ENCODE results near the gene RSAD1. TPM values are rescaled to one million over a fixed set of nuclear protein-coding genes. Genes with fewer than 3 reads are reported as not detected.

RSAD1 gene
- total RNA-seq, 6 donors from 2014 or later = 26.8 to 47.3 (median 34.9) TPM

GRCh38 chr17:50495918-50496317 is 17.3 kb downstream of the RSAD1 start:
- DNase-seq (no peak), ATAC-seq (ENCODE audit: low FRiP score in 2 of 2) (no peak)
- 97 to 98% methylated on average over 8 of the region's 8 CpGs for WGBS, 2 donors

GRCh38 chr17:50498021-50498874 is 19.6 kb downstream of the RSAD1 start:
- DNase-seq (peak in 1 of 2 donors; percentile 57), ATAC-seq (ENCODE audit: low FRiP score in 2 of 2) (peak in 1 of 2 donors; percentile 51)
- Histone ChIP-seq H3K4me3 (no peak overlapping the region), H3K27ac (no peak overlapping the region), H3K27me3 (no peaks in the 10 kb centered on the region), H3K36me3 (no peaks in the 10 kb centered on the region), H3K4me1 (no peaks in the 10 kb centered on the region), H3K9me3 (no peaks in the 10 kb centered on the region)
- TF ChIP-seq CTCF (IDR thresholded peaks at IDR 0.05) (no peak), EP300 (IDR thresholded peaks at IDR 0.05) (no peak), POLR2AphosphoS5 (IDR thresholded peaks at IDR 0.05) (no peak), POLR2A (IDR thresholded peaks at IDR 0.05) (no peak)
- 64 to 67% methylated on average over 5 to 7 of the region's 7 CpGs for WGBS, 2 donors

More at GRCh38 chr17:50495918-50496317, 17.3 kb downstream of the RSAD1 start:
- no peaks in the 10 kb centered on the region for H3K9me3 ChIP-seq
- TF ChIP-seq POLR2A (IDR thresholded peaks at IDR 0.05) (no peak), POLR2AphosphoS5 (IDR thresholded peaks at IDR 0.05) (no peak), EP300 (IDR thresholded peaks at IDR 0.05) (no peak), CTCF (IDR thresholded peaks at IDR 0.05) (no peak)
- no peaks in the 10 kb centered on the region for H3K27me3 ChIP-seq
- no peak overlapping the region for H3K27ac ChIP-seq
- H3K4me3 ChIP-seq = no peak overlapping the region
- no peaks in the 10 kb centered on the region for H3K4me1 ChIP-seq
- H3K36me3 ChIP-seq = no peaks in the 10 kb centered on the region

- no peaks in the 10 kb centered on the region for H3K36me3 ChIP-seq
- DNase-seq (no peak), ATAC-seq (ENCODE audit: low FRiP score in 2 of 2) (no peak)
- no peak overlapping the region for H3K27ac ChIP-seq
- H3K9me3 ChIP-seq = no peaks in the 10 kb centered on the region
- TF ChIP-seq EP300 (IDR thresholded peaks at IDR 0.05) = no peak
- TF ChIP-seq POLR2AphosphoS5 (IDR thresholded peaks at IDR 0.05) = no peak
- TF ChIP-seq POLR2A (IDR thresholded peaks at IDR 0.05) = no peak
- no peak for TF ChIP-seq CTCF (IDR thresholded peaks at IDR 0.05)
- H3K27me3 ChIP-seq = no peaks in the 10 kb centered on the region
- no peak overlapping the region for H3K4me3 ChIP-seq
- H3K4me1 ChIP-seq = no peaks in the 10 kb centered on the region
Observed at GRCh38 chr17:50499270-50499669, 20.6 kb downstream of the RSAD1 start.

- WGBS, 2 donors = 97 to 99% methylated on average over 2 of the region's 2 CpGs
- H3K27ac ChIP-seq = no peak overlapping the region
- TF ChIP-seq POLR2A (IDR thresholded peaks at IDR 0.05) (no peak), POLR2AphosphoS5 (IDR thresholded peaks at IDR 0.05) (no peak), EP300 (IDR thresholded peaks at IDR 0.05) (no peak), CTCF (IDR thresholded peaks at IDR 0.05) (no peak)
- H3K4me3 ChIP-seq = no peak overlapping the region
- no peaks in the 10 kb centered on the region for H3K36me3 ChIP-seq
- H3K4me1 ChIP-seq = no peaks in the 10 kb centered on the region
- H3K27me3 ChIP-seq = no peaks in the 10 kb centered on the region
- DNase-seq (no peak), ATAC-seq (ENCODE audit: low FRiP score in 2 of 2) (no peak)
- no peaks in the 10 kb centered on the region for H3K9me3 ChIP-seq
Observed at GRCh38 chr17:50499721-50500120, 21.1 kb downstream of the RSAD1 start.

DNA sequence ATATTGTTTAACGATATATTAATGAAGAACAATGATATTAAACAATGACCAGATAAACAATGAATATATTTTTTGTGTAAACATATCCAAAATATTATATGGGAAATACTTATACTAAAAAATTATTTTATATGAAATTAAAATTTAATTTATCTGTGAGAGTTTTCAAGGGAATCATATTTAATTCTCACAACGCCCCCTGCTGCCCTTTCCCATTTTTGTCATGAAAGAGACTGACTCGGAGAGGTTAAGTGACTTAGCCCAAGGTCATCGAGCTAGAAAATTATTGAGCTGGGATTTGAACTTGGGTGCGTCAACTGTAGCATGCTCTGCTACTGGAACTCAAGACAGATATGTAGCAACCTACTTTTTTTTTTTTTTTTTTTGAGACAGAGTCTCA is 22.4 kb downstream of the RSAD1 start:
- Histone ChIP-seq H3K9me3 (no peaks in the 10 kb centered on the region), H3K27ac (no peak overlapping the region), H3K4me1 (no peaks in the 10 kb centered on the region), H3K36me3 (no peaks in the 10 kb centered on the region), H3K4me3 (no peak overlapping the region), H3K27me3 (no peaks in the 10 kb centered on the region)
- DNase-seq (no peak), ATAC-seq (ENCODE audit: low FRiP score in 2 of 2) (no peak)
- WGBS, 2 donors = 39 to 47% methylated on average over 5 of the region's 5 CpGs
- TF ChIP-seq EP300 (IDR thresholded peaks at IDR 0.05) (no peak), POLR2AphosphoS5 (IDR thresholded peaks at IDR 0.05) (no peak), CTCF (IDR thresholded peaks at IDR 0.05) (peak in 2 of 6 experiments; percentile 17 to 27), POLR2A (IDR thresholded peaks at IDR 0.05) (no peak)
